BE2C (cell line): ENCODE results near the gene TENM4.

Experiments
- DNase-seq: peaks from one replicate; pipeline ENCODE4 v3.0.0-alpha.2; 2020
- H3K27me3 ChIP-seq: fragments of 250-450 bp; sonication (Bioruptor Pico); 2 replicates; pipeline ENCODE4 v1.5.1; 2020; ENCODE audit warnings: mild to moderate bottlenecking
- H3K36me3 ChIP-seq: fragments of 250-450 bp; sonication (Bioruptor Pico); 2 replicates; pipeline ENCODE4 v1.5.1; 2020; ENCODE audit warnings: mild to moderate bottlenecking
- H3K4me1 ChIP-seq: fragments of 250-450 bp; sonication (Bioruptor Pico); 2 replicates; pipeline ENCODE4 v1.5.1; 2020
- H3K4me3 ChIP-seq: 2 replicates; pipeline ENCODE4 v1.5.1; 2011; ENCODE audit warnings: low read depth, low read length
- H3K9me3 ChIP-seq: fragments of 250-450 bp; sonication (Bioruptor Pico); 2 replicates; pipeline ENCODE4 v1.5.1; 2020
- CTCF ChIP-seq: IDR thresholded peaks from 2 replicates; pipeline ENCODE4 v1.5.1; 2012; ENCODE audit warnings: mild to moderate bottlenecking, low read depth, low read length

The TENM4 gene

GRCh38 chr11:78654071-78654470 is 786.8 kb downstream of the TENM4 start:
- no peaks in the 10 kb centered on the region for H3K4me1 ChIP-seq
- H3K9me3 ChIP-seq, result no peaks in the 10 kb centered on the region
- H3K36me3 ChIP-seq, result peaks cover 14% of the 10 kb centered on the region
- TF ChIP-seq CTCF, result no peak
- no peak overlapping the region for H3K4me3 ChIP-seq
- no peaks in the 10 kb centered on the region for H3K27me3 ChIP-seq
- DNase-seq, result no peak

- TF ChIP-seq CTCF, result no peak
- H3K4me1 ChIP-seq, result no peaks in the 10 kb centered on the region
- no peaks in the 10 kb centered on the region for H3K27me3 ChIP-seq
- no peaks in the 10 kb centered on the region for H3K9me3 ChIP-seq
- DNase-seq, result no peak
- peaks cover 12% of the 10 kb centered on the region for H3K36me3 ChIP-seq
- no peak overlapping the region for H3K4me3 ChIP-seq
These were observed 787.4 kb downstream of the TENM4 start for GRCh38 chr11:78653294-78653909.

DNA sequence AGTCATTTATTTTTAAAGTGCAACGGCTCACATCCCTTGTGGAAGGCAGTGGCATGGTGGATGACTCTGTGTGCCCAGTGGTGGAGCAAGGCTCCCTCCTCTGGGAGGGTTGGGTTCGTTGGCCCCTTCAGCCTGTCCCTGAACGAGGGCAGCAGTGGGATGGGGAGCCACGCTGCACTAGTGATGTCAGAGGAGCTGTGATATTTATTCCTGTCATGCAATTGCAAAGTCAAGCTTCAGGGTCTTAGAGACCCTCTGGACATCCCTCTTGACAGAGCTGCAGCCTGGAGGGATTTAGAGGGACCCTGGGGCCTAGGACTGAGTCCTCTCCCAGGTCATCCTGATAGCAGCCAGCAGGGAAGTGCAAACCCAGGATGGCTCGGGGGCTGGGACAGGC is 788.0 kb downstream of the TENM4 start:
- DNase-seq, result no peak
- TF ChIP-seq CTCF, result no peak
- H3K4me1 ChIP-seq, result no peaks in the 10 kb centered on the region
- peaks cover 6% of the 10 kb centered on the region for H3K36me3 ChIP-seq
- H3K27me3 ChIP-seq, result no peaks in the 10 kb centered on the region
- H3K4me3 ChIP-seq, result no peak overlapping the region
- no peaks in the 10 kb centered on the region for H3K9me3 ChIP-seq

GRCh38 chr11:78651923-78652842 is 788.6 kb downstream of the TENM4 start:
- Histone ChIP-seq H3K4me1 (no peaks in the 10 kb centered on the region), H3K4me3 (no peak overlapping the region), H3K36me3 (peaks cover 6% of the 10 kb centered on the region), H3K9me3 (no peaks in the 10 kb centered on the region), H3K27me3 (no peaks in the 10 kb centered on the region)
- no peak for TF ChIP-seq CTCF
- no peak for DNase-seq

DNA sequence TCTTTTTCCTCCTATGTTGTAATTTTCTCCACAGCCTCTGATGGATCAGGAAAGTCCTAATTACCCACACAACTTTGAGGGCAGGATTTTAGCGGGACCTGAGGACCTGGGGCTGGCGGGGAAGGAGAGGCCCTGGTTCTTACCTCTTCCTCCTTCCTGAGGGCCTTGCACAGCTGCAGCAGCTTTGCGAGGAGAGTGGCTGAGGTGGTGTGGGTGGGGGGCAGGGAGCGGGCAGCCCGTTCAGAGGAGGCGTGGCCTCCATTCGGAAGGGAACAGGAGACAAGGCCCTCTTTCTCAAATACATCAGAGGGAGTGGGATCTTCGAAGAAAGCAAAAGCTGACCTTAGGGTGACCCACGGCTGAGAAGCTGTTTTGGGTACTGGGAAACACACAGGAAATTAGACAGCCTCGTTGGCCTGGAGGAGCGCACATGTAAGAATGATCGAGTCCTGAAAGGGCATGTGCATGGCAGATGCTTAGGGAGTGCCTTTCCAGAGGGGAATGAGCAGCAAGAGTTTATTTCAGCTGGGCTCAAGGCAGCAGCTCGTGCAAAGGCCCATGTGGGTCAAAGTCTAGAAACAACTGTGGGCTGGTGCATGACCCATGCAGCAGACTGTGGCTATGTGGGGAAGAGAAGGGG is 789.6 kb downstream of the TENM4 start:
- Histone ChIP-seq H3K9me3 (no peaks in the 10 kb centered on the region), H3K36me3 (peaks cover 3% of the 10 kb centered on the region; the same call in 1 of the 2 replicates), H3K4me1 (no peaks in the 10 kb centered on the region), H3K27me3 (no peaks in the 10 kb centered on the region), H3K4me3 (no peak overlapping the region)
- TF ChIP-seq CTCF, result no peak
- no peak for DNase-seq
